OCI-LY7 (cell line): ENCODE measurements around the gene MBTD1. TPM values are rescaled to one million over a fixed set of nuclear protein-coding genes. Genes with fewer than 3 reads are reported as not detected.

Source experiments
- BruUV-seq: library from RNA; stranded (reverse); fragments of 400-500 nt; replicated peaks from 2 replicates; lab custom pipeline; 2021; lab: Mats Ljungman, UMichigan
- CTCF ChIA-PET: fragments of 300-600 bp; sonication (Branson Sonifier 250); formaldehyde crosslinking; loops from one replicate; lab custom pipeline; 2022; ENCODE audit warnings: antibody characterized with exemption; ENCODE audit not compliant: unreplicated experiment; lab: Charles Lee
- POLR2A ChIA-PET: fragments of 300-600 bp; sonication (Branson Sonifier 250); formaldehyde crosslinking; loops from one replicate; lab custom pipeline; 2022; ENCODE audit warnings: antibody characterized with exemption; lab: Charles Lee
- DNase-seq: peaks from one replicate; pipeline ENCODE4 v3.0.0-alpha.2; 2015; ENCODE audit warnings: low spot score
- H2AFZ ChIP-seq: fragments of 200-600 bp; sonication (generic), shearing (Covaris generic); 2 replicates; pipeline ENCODE4 v1.6.1; 2014; ENCODE audit warnings: mild to moderate bottlenecking, antibody characterized with exemption, low read length, moderate library complexity
- H3K27ac ChIP-seq: fragments of 200-600 bp; sonication (generic); 2 replicates; pipeline ENCODE4 v1.5.1; 2014; ENCODE audit warnings: mixed run types, low read depth, mild to moderate bottlenecking, moderate library complexity, low read length, inconsistent platforms; ENCODE audit not compliant: poor library complexity, severe bottlenecking
- H3K36me3 ChIP-seq: fragments of 200-600 bp; sonication (generic); 2 replicates; pipeline ENCODE4 v1.6.1; 2014; ENCODE audit warnings: mild to moderate bottlenecking, antibody characterized with exemption, low read length, moderate library complexity, mixed read lengths; ENCODE audit not compliant: insufficient read depth
- H3K4me1 ChIP-seq: fragments of 200-600 bp; sonication (generic); 2 replicates; pipeline ENCODE4 v1.5.1; 2014; ENCODE audit warnings: mild to moderate bottlenecking, low read length; ENCODE audit not compliant: insufficient read depth, poor library complexity, severe bottlenecking
- H3K4me2 ChIP-seq: fragments of 200-600 bp; sonication (generic); 2 replicates; pipeline ENCODE4 v1.6.1; 2014; ENCODE audit warnings: mild to moderate bottlenecking, low read length
- H3K4me3 ChIP-seq: fragments of 200-600 bp; sonication (generic); 2 replicates; pipeline ENCODE4 v1.5.1; 2014; ENCODE audit warnings: mild to moderate bottlenecking, low read depth, low read length; ENCODE audit not compliant: poor library complexity, severe bottlenecking
- H3K79me2 ChIP-seq: fragments of 200-600 bp; sonication (generic); 2 replicates; pipeline ENCODE4 v1.6.1; 2016; ENCODE audit warnings: low read depth, mild to moderate bottlenecking, low read length, moderate library complexity, mixed read lengths; ENCODE audit not compliant: insufficient read depth
- H3K9me2 ChIP-seq: fragments of 200-600 bp; sonication (generic); 2 replicates; pipeline ENCODE4 v1.6.1; 2016; ENCODE audit warnings: mild to moderate bottlenecking, low read length, mixed read lengths; ENCODE audit not compliant: insufficient read depth
- H3K9me3 ChIP-seq: fragments of 200-600 bp; sonication (generic); 2 replicates; pipeline ENCODE4 v1.6.1; 2014; ENCODE audit warnings: mild to moderate bottlenecking, mixed run types, low read length, mixed read lengths
- H4K20me1 ChIP-seq: fragments of 200-600 bp; sonication (generic); 2 replicates; pipeline ENCODE4 v1.6.1; 2014; ENCODE audit warnings: mild to moderate bottlenecking, antibody characterized with exemption, low read length, moderate library complexity, mixed read lengths; ENCODE audit not compliant: insufficient read depth
- CTCF ChIP-seq: fragments of 200-600 bp; sonication (generic); conservative IDR thresholded peaks from 2 replicates; pipeline ENCODE4 v1.5.1; 2014; ENCODE audit warnings: mild to moderate bottlenecking, antibody characterized with exemption, low read length, moderate library complexity, mixed read lengths
- EZH2phosphoT487 ChIP-seq: fragments of 200-600 bp; sonication (generic); IDR thresholded peaks from 2 replicates; pipeline ENCODE4 v1.6.1; 2018; ENCODE audit warnings: low read depth, borderline replicate concordance, mild to moderate bottlenecking, mixed run types, antibody characterized with exemption, low read length, moderate library complexity, mixed read lengths
- intact Hi-C: fragments of 100-400 bp; cut with micrococcal nuclease; formaldehyde crosslinking; loops from one replicate; pipeline ENCODE4 v1.10.0; 2022; ENCODE audit not compliant: unreplicated experiment
- total RNA-seq, 2 experiments: library from RNA; depleted of rRNA in 1 of 2; stranded (reverse); fragments of >200 nt in 1 of 2; shearing (Covaris generic) in 1 of 2; gene quantifications; 2 replicates each; pipeline ENCODE4 v1.2.3, GENCODE V29; 2014 to 2022

Gene MBTD1
- total RNA-seq, 2 experiments from 2014 or later: 17.3 to 39.1 TPM

DNA sequence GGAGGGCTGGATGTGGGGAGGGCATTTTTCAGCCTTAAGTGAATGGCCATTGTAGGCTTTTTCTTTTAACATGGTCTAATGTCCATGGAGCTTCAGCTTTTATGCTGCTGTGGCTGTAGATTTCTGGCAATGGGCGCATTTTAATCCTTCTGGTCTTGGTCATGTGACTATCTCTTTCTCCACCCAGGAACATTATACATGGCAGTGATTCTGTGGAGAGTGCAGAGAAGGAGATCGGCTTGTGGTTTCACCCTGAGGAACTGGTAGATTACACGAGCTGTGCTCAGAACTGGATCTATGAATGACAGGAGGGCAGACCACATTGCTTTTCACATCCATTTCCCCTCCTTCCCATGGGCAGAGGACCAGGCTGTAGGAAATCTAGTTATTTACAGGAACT, 98.3 kb downstream of the MBTD1 start:
- H3K9me2 ChIP-seq: no peaks in the 10 kb centered on the region
- no peak overlapping the region for H3K27ac ChIP-seq
- intact Hi-C loops: no loop called here
- CTCF ChIA-PET: no interaction called here
- no peak overlapping the region for H2AFZ ChIP-seq
- H3K9me3 ChIP-seq: no peaks in the 10 kb centered on the region
- peaks cover 25% of the 10 kb centered on the region for H3K79me2 ChIP-seq
- peaks cover 73% of the 10 kb centered on the region for H3K36me3 ChIP-seq
- POLR2A ChIA-PET: interaction anchor here (1.8 kb wide), 1 partner anchor 8 kb away, joined by 13 read pairs; the partner anchor contains the start of gene NME1
- TSS peak; percentile 57 for BruUV-seq
- H3K4me2 ChIP-seq: no peak overlapping the region
- peaks cover 5% of the 10 kb centered on the region; the same call in 1 of the 2 replicates for H4K20me1 ChIP-seq
- TF ChIP-seq EZH2phosphoT487 (no peak), CTCF (no peak)
- no peak overlapping the region for H3K4me3 ChIP-seq
- H3K4me1 ChIP-seq: peaks cover 10% of the 10 kb centered on the region
- no peak for DNase-seq

- ChIA-PET POLR2A (no interaction called here), CTCF (no interaction called here)
- H3K4me1 ChIP-seq: peaks cover 12% of the 10 kb centered on the region
- BruUV-seq: no TSS peak
- H3K4me3 ChIP-seq: no peak overlapping the region
- no peak for TF ChIP-seq CTCF
- TF ChIP-seq EZH2phosphoT487: no peak
- intact Hi-C loops: no loop called here
- peaks cover 10% of the 10 kb centered on the region; the same call in 1 of the 2 replicates for H4K20me1 ChIP-seq
- no peak overlapping the region for H3K27ac ChIP-seq
- H2AFZ ChIP-seq: no peak overlapping the region
- H3K4me2 ChIP-seq: no peak overlapping the region
- no peaks in the 10 kb centered on the region for H3K9me3 ChIP-seq
- H3K36me3 ChIP-seq: peaks cover 86% of the 10 kb centered on the region
- no peak for DNase-seq
- peaks cover 44% of the 10 kb centered on the region for H3K79me2 ChIP-seq
- H3K9me2 ChIP-seq: no peaks in the 10 kb centered on the region
Observed at GRCh38 chr17:51159604-51160003, 100.2 kb downstream of the MBTD1 start.

GRCh38 chr17:51155416-51155815, 104.4 kb downstream of the MBTD1 start:
- intact Hi-C loops: no loop called here
- Histone ChIP-seq H2AFZ (no peak overlapping the region), H3K9me2 (no peaks in the 10 kb centered on the region), H4K20me1 (peaks cover 10% of the 10 kb centered on the region; the same call in 1 of the 2 replicates), H3K79me2 (peaks cover 55% of the 10 kb centered on the region), H3K4me1 (peaks cover 21% of the 10 kb centered on the region), H3K4me2 (peak overlapping the region; percentile 90), H3K27ac (no peak overlapping the region), H3K4me3 (peak overlapping the region; percentile 91), H3K9me3 (no peaks in the 10 kb centered on the region), H3K36me3 (peaks cover 56% of the 10 kb centered on the region)
- no TSS peak for BruUV-seq
- TF ChIP-seq CTCF: no peak
- TF ChIP-seq EZH2phosphoT487: no peak
- DNase-seq: no peak
- CTCF ChIA-PET: no interaction called here
- POLR2A ChIA-PET: interaction anchor here (0.6 to 1.7 kb wide), 3 partner anchors 9 to 289 kb away, joined by 3 to 4 read pairs (median 4); partner anchors contain the start of gene TOB1
